Measurements from ENCODE around the gene TMEM17.

Gene TMEM17

DNA sequence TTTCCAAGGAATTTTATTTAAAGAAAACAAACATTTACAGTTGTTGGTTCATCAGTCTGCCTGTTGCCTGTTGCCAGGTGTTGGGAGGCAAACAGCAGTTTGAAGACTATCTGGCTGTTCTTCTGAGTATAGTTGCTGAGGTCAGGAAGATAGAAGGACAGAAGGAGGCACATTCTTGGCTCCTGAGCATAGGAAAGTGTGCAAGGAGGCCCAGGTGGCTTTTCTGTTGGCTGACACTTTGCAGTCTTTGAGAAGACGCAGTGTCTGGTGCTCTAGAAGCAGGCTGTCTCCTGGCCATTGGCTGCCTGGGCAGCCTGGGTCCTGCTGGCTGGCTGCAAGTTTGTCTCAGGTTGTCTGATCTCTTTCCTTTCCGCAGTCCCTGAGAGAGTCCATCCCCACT lies 36.4 kb downstream of the TMEM17 start:
- TF ChIP-seq, protein P1, sequence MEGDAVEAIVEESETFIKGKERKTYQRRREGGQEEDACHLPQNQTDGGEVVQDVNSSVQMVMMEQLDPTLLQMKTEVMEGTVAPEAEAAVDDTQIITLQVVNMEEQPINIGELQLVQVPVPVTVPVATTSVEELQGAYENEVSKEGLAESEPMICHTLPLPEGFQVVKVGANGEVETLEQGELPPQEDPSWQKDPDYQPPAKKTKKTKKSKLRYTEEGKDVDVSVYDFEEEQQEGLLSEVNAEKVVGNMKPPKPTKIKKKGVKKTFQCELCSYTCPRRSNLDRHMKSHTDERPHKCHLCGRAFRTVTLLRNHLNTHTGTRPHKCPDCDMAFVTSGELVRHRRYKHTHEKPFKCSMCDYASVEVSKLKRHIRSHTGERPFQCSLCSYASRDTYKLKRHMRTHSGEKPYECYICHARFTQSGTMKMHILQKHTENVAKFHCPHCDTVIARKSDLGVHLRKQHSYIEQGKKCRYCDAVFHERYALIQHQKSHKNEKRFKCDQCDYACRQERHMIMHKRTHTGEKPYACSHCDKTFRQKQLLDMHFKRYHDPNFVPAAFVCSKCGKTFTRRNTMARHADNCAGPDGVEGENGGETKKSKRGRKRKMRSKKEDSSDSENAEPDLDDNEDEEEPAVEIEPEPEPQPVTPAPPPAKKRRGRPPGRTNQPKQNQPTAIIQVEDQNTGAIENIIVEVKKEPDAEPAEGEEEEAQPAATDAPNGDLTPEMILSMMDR (IDR thresholded peaks at IDR 0.05; ENCODE audit: control insufficient read depth, insufficient read depth, low read depth, low read length, missing control alignments) = no peak
- no peak for DNase-seq (ENCODE audit: low read depth)

DNA sequence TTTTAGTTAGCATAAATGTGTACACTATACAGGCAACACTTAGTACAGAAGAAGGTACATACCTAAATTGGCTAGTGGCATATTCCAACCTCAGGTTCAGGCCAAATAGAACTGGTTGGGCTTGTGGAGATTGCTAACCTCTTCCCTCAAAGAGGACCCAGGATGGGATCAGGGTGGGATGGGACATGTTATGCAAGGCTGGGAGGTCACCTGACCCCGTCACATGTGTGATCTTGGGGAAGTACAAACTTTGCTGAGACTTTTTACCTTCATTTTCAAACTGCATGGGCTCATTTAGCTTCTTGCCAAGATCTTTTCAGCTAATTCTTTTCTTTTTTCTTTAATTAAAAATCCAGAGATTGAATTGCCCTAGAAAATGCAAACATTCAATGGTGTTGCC lies 36.9 kb downstream of the TMEM17 start:
- DNase-seq (ENCODE audit: low read depth) = no peak
- TF ChIP-seq, protein P1 (IDR thresholded peaks at IDR 0.05; ENCODE audit: control insufficient read depth, insufficient read depth, low read depth, low read length, missing control alignments) = no peak
- H3K4me3 ChIP-seq (ENCODE audit: control insufficient read depth, low read depth, low read length) = no peak overlapping the region

More for the DNA sequence above, 36.4 kb downstream of the TMEM17 start:
- no peak overlapping the region for H3K4me3 ChIP-seq (ENCODE audit: control insufficient read depth, low read depth, low read length)

DNA sequence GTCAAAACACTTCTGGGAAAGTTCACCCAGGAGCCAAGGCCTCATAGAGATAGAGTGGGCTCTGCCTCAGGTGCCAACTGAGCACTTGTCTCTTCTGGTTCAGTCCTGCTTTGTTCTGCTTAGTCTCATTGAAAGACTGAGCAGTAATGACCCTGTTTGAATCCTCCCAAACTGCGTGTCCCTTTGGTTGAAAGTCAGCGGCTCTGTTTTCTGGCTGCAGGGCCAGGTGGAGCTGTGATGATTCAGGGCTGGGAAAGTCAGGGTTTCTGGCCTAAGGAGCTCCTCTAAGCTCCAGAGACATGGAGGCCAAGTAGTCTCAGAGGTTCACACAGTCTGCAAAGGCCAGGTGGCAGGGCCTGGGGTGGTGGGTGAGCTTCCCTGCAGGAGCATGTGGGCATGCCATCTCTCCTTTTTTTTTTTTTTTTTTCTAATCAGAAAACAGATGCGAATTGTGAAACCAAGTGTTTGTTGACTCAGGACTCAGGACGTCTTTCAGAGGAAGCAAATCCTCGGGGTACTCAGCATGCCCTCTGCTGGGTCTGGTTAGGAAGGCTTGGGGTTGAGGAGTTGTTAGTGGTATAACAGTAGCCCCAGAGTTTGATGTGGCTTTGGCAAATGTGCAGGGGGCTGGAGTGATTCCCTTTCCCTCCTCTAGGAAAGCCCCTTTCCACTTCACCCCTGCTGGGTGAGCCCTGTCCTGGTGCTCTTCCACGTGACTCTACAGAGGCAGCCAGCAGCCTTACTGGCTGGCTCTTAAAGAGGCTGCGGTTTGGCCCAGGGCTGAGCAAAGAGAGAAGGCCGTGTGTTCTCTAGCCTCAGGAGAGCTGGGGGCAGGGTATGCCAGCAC lies 38.3 kb downstream of the TMEM17 start:
- DNase-seq (ENCODE audit: low read depth) = no peak
- TF ChIP-seq, protein P1 (IDR thresholded peaks at IDR 0.05; ENCODE audit: control insufficient read depth, insufficient read depth, low read depth, low read length, missing control alignments) = peak; percentile 39
- H3K4me3 ChIP-seq (ENCODE audit: control insufficient read depth, low read depth, low read length) = no peak overlapping the region

DNA sequence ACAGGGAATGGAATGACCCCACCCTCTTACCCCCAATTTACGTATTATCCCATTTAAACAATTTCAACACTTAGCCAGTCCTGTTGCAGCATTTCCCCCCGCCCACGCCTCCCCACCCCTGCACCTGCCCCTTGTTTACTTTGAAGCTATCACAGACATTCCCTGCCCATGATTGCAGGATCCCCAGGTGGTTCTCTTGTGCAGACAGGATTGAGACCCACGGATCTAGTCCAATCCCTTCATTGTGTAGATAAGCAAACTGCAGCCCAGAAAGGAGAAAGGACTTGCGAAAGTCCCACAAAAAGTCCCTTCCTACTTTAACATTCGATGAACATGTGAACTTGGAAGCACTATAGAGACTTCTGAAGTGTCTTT lies 38.9 kb downstream of the TMEM17 start:
- no peak for DNase-seq (ENCODE audit: low read depth)
- no peak overlapping the region for H3K4me3 ChIP-seq (ENCODE audit: control insufficient read depth, low read depth, low read length)
- TF ChIP-seq, protein P1 (IDR thresholded peaks at IDR 0.05; ENCODE audit: control insufficient read depth, insufficient read depth, low read depth, low read length, missing control alignments) = no peak

DNA sequence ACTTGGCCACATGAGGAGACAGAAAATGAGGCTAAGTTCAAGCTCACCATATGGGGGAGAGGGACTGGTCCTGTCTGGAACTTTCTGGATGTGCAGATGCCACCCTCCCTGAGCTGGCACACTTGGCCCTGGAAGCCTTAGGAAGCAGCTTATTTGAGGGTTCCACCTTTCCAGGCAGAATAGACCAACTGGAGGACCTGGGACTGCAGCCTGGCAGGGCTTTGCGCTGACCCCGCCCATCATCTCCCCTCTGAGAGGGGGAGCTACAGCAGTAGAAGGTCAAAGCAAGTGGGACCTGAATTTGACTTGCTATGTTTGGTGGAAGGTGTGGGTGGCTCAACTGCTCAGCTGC lies 39.5 kb downstream of the TMEM17 start:
- TF ChIP-seq, protein P1 (IDR thresholded peaks at IDR 0.05; ENCODE audit: control insufficient read depth, insufficient read depth, low read depth, low read length, missing control alignments) = no peak
- no peak overlapping the region for H3K4me3 ChIP-seq (ENCODE audit: control insufficient read depth, low read depth, low read length)

DNA sequence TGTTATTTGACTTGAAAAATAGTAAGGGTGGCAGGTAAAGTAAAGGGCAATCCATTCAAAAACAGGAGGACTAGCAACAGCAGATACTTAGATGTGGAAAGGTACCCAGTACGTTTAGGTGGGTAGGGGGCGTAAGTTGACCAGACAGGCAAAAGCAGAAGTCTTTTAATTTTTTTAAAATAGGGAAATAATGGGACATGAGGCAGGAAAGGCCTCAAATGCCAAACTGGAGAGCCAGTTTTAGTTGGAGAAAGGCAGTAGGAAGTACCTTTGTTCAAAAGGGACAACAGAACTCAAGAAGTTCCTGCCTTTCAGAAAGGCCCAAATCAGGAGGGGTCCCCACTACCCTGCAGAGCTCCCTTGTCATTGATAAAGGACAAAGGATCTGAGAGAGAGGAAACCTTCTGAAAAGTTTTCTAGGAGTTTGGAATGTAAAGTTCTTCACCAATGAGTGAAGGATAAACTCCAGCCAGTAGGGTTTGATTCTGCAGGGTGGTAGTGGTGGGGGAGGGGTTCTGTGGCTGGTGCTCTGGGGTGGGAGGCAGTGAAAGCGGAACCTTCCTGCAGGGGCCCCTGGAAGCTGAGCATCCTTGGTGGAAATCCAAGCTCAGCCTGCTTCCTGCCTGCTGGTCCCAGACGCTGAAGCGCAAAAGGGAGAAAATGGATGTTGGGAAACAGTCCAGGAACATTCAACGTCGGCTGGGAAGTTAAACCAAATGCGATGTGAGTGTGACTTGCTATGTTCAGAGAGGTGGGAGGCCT lies 40.1 kb downstream of the TMEM17 start:
- no peak overlapping the region for H3K4me3 ChIP-seq (ENCODE audit: control insufficient read depth, low read depth, low read length)
- TF ChIP-seq, protein P1 (IDR thresholded peaks at IDR 0.05; ENCODE audit: control insufficient read depth, insufficient read depth, low read depth, low read length, missing control alignments) = no peak
- no peak for DNase-seq (ENCODE audit: low read depth)

More for the DNA sequence above, 39.5 kb downstream of the TMEM17 start:
- DNase-seq (ENCODE audit: low read depth) = no peak

Data from AG09309 (cell line).